Measurements from ENCODE around the gene LIPK.

LIPK gene

GRCh38 chr10:88788924-88789323 is 82.9 kb downstream of the LIPK start:
- DNase-seq: no peak

GRCh38 chr10:88791924-88792323 is 85.9 kb downstream of the LIPK start:
- DNase-seq: peak; percentile 33

GRCh38 chr10:88792661-88793060 is 86.6 kb downstream of the LIPK start:
- peak; percentile 71 for DNase-seq

- no peak for DNase-seq
Measured at GRCh38 chr10:88793712-88794299, 87.8 kb downstream of the LIPK start.

- no peak for DNase-seq
Measured at GRCh38 chr10:88794731-88795130, 88.7 kb downstream of the LIPK start.

GRCh38 chr10:88800152-88801125 is 94.4 kb downstream of the LIPK start:
- no peak for DNase-seq
